DOHH2 (cell line): ENCODE measurements around the gene C1orf141.
"Not testable (repeated sequence)": the region's sequence is repeated elsewhere in the genome, so short reads cannot be mapped to it uniquely, and the experiment has no call there.

ENCODE experiments used
- H3F3A ChIP-seq: fragments of 200-600 bp; sonication (generic), shearing (Covaris generic); 2 replicates; pipeline ENCODE4 v1.6.0; 2016; ENCODE audit warnings: antibody characterized with exemption, mild to moderate bottlenecking; ENCODE audit not compliant: control insufficient read depth, insufficient read depth
- H3K27ac ChIP-seq: fragments of 200-600 bp; sonication (generic); 2 replicates; pipeline ENCODE4 v1.5.1; 2014; ENCODE audit warnings: low read depth, mild to moderate bottlenecking, low read length, moderate library complexity
- H3K27me3 ChIP-seq: fragments of 200-600 bp; sonication (generic); 2 replicates; pipeline ENCODE4 v1.6.1; 2014; ENCODE audit warnings: mild to moderate bottlenecking, low read length, mixed read lengths; ENCODE audit not compliant: control insufficient read depth
- H3K36me3 ChIP-seq: fragments of 200-600 bp; sonication (generic); 2 replicates; pipeline ENCODE4 v1.6.1; 2014; ENCODE audit warnings: mild to moderate bottlenecking, low read length, moderate library complexity, mixed read lengths; ENCODE audit not compliant: control insufficient read depth
- H3K4me1 ChIP-seq: fragments of 200-600 bp; sonication (generic); 2 replicates; pipeline ENCODE4 v1.6.1; 2014; ENCODE audit warnings: mild to moderate bottlenecking, low read length, mixed read lengths; ENCODE audit not compliant: control insufficient read depth
- H3K4me2 ChIP-seq: fragments of 200-600 bp; sonication (generic); 2 replicates; pipeline ENCODE4 v1.6.0; 2014; ENCODE audit warnings: mild to moderate bottlenecking, low read length, moderate library complexity
- H3K4me3 ChIP-seq: fragments of 200-600 bp; sonication (generic); 2 replicates; pipeline ENCODE4 v1.5.1; 2014; ENCODE audit warnings: mild to moderate bottlenecking, low read length, mixed read lengths
- H3K79me2 ChIP-seq: fragments of 200-600 bp; sonication (generic); 2 replicates; pipeline ENCODE4 v1.6.1; 2014; ENCODE audit warnings: mild to moderate bottlenecking, low read length, mixed read lengths; ENCODE audit not compliant: control insufficient read depth
- H3K9me2 ChIP-seq: fragments of 200-600 bp; sonication (generic); replicated peaks from 2 replicates; pipeline ENCODE4 v1.6.1; 2014; ENCODE audit warnings: mild to moderate bottlenecking, low read length, mixed read lengths; ENCODE audit not compliant: control insufficient read depth
- H3K9me3 ChIP-seq: fragments of 200-600 bp; sonication (generic); 2 replicates; pipeline ENCODE4 v1.6.1; 2014; ENCODE audit warnings: antibody characterized with exemption, low read length, mixed read lengths; ENCODE audit not compliant: control insufficient read depth, insufficient read depth
- H4K20me1 ChIP-seq: fragments of 200-600 bp; sonication (generic); 2 replicates; pipeline ENCODE4 v1.6.0; 2014; ENCODE audit warnings: low read depth, mild to moderate bottlenecking, antibody characterized with exemption, low read length, moderate library complexity; ENCODE audit not compliant: control insufficient read depth, insufficient read depth
- EZH2phosphoT487 ChIP-seq: fragments of 200-600 bp; sonication (generic); IDR thresholded peaks from 2 replicates; pipeline ENCODE4 v1.6.1; 2017; ENCODE audit warnings: borderline replicate concordance, mild to moderate bottlenecking, antibody characterized with exemption, low read length, moderate library complexity, mixed read lengths
- TF ChIP-seq, protein P1 (sequence below): fragments of 200-600 bp; sonication (generic); IDR thresholded peaks from one replicate; pipeline ENCODE4 v1.5.1; 2014; ENCODE audit warnings: antibody characterized with exemption, mild to moderate bottlenecking, low read depth, low read length; ENCODE audit not compliant: poor library complexity, severe bottlenecking

C1orf141 gene

DNA sequence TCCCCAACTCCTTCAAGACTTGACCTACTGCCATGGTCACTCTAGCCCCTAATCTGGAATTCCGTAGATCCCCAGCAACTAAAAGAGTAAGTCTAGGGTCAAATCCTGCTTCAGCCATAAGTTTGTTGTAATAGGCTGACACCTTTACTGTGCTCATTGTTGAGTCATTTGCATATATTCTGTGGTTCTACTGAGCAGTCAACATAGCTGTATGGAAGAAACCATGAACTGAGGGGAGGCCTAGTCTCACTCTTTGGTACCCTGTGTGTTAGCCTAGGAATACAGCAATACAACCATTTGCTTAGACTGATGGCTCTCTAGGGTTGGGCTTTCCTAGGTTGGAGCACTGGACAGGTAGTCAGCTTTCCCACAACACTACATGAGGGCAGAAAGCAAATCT is 57.2 kb downstream of the C1orf141 start:
- Histone ChIP-seq H3K27me3 (no peaks in the 10 kb centered on the region), H3K9me2 (no peaks in the 10 kb centered on the region), H3K36me3 (no peaks in the 10 kb centered on the region), H3K4me2 (no peak overlapping the region), H4K20me1 (no peaks in the 10 kb centered on the region), H3K4me3 (no peak overlapping the region), H3K27ac (no peak overlapping the region), H3K9me3 (peaks cover 2% of the 10 kb centered on the region; the same call in 1 of the 2 replicates), H3F3A (no peaks in the 10 kb centered on the region), H3K79me2 (no peaks in the 10 kb centered on the region), H3K4me1 (peaks cover 12% of the 10 kb centered on the region)
- no peak for TF ChIP-seq EZH2phosphoT487
- TF ChIP-seq, protein P1, sequence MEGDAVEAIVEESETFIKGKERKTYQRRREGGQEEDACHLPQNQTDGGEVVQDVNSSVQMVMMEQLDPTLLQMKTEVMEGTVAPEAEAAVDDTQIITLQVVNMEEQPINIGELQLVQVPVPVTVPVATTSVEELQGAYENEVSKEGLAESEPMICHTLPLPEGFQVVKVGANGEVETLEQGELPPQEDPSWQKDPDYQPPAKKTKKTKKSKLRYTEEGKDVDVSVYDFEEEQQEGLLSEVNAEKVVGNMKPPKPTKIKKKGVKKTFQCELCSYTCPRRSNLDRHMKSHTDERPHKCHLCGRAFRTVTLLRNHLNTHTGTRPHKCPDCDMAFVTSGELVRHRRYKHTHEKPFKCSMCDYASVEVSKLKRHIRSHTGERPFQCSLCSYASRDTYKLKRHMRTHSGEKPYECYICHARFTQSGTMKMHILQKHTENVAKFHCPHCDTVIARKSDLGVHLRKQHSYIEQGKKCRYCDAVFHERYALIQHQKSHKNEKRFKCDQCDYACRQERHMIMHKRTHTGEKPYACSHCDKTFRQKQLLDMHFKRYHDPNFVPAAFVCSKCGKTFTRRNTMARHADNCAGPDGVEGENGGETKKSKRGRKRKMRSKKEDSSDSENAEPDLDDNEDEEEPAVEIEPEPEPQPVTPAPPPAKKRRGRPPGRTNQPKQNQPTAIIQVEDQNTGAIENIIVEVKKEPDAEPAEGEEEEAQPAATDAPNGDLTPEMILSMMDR = no peak

GRCh38 chr1:67072749-67073148 is 62.0 kb downstream of the C1orf141 start:
- Histone ChIP-seq H3K27ac (no peak overlapping the region), H3K9me3 (peaks cover 13% of the 10 kb centered on the region)

GRCh38 chr1:67067655-67068054 is 67.1 kb downstream of the C1orf141 start:
- H3F3A ChIP-seq, H3K27me3 ChIP-seq, H3K79me2 ChIP-seq, H3K4me2 ChIP-seq, H4K20me1 ChIP-seq, H3K9me2 ChIP-seq, H3K4me1 ChIP-seq, H3K4me3 ChIP-seq, H3K27ac ChIP-seq, H3K36me3 ChIP-seq: not testable (repeated sequence)
- peaks cover 24% of the 10 kb centered on the region for H3K9me3 ChIP-seq

More at GRCh38 chr1:67072749-67073148, 62.0 kb downstream of the C1orf141 start:
- H3F3A ChIP-seq = no peaks in the 10 kb centered on the region
- no peak for TF ChIP-seq EZH2phosphoT487
- TF ChIP-seq, protein P1 = no peak
- H3K9me2 ChIP-seq = no peaks in the 10 kb centered on the region
- no peaks in the 10 kb centered on the region for H3K79me2 ChIP-seq
- H3K4me3 ChIP-seq = no peak overlapping the region
- H3K4me2 ChIP-seq = no peak overlapping the region
- no peaks in the 10 kb centered on the region for H3K36me3 ChIP-seq
- no peaks in the 10 kb centered on the region for H4K20me1 ChIP-seq
- no peaks in the 10 kb centered on the region for H3K27me3 ChIP-seq
- H3K4me1 ChIP-seq = peaks cover 11% of the 10 kb centered on the region

DNA sequence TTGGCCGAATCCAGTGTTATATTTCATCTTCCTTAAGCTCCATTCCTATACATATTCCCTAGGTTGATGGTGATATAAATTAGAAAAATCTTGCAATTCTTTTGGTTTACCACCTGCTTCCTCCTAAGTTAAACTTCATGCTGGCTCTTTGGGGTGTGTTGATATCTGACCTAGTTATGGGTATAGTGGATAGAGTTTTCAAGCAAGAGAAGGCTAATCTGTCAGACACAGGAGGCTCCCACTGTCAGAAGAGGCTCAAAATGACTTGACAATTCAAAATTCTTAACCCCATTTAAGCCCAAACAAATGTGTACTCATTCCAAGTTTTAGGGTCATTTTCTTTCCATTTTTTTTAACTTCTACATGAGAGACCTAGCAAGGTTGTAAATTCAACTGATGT is 72.4 kb downstream of the C1orf141 start:
- H3K27me3 ChIP-seq = no peaks in the 10 kb centered on the region
- H3K4me2 ChIP-seq = no peak overlapping the region
- H3F3A ChIP-seq = no peaks in the 10 kb centered on the region
- no peak overlapping the region for H3K27ac ChIP-seq
- TF ChIP-seq EZH2phosphoT487 = no peak
- TF ChIP-seq, protein P1 = no peak
- H3K4me3 ChIP-seq = no peak overlapping the region
- H4K20me1 ChIP-seq = no peaks in the 10 kb centered on the region
- H3K9me2 ChIP-seq = no peaks in the 10 kb centered on the region
- H3K9me3 ChIP-seq = peaks cover 10% of the 10 kb centered on the region; the same call in 1 of the 2 replicates
- H3K36me3 ChIP-seq = no peaks in the 10 kb centered on the region
- H3K4me1 ChIP-seq = no peaks in the 10 kb centered on the region
- no peaks in the 10 kb centered on the region for H3K79me2 ChIP-seq
